HG03571 (cell line): ENCODE results near the gene CTNND2.
"Not testable (repeated sequence)": the region's sequence is repeated elsewhere in the genome, so short reads cannot be mapped to it uniquely, and the experiment has no call there.

Experiments used
- ATAC-seq: cut with Tn5 transposase; IDR thresholded peaks from one replicate; pipeline ENCODE4 v1.9.1; 2021; ENCODE audit not compliant: unreplicated experiment

CTNND2 gene

DNA sequence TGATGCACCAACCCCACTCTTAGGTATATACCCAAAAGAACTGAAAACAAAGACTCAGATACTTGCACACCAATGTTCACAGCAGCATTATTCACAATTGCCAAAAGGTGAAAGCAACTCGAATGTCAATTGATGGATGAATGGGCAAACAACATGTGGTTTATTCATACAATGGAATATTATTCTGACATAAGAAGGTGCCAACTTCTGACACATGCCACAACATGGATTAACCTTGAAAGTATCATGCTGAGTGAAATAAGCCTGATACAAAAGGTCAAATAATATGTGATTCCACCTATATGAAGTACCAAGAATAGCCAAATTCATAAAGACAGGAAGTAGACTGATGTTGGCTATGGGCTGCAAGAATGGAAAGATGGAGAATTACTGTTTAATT is 35.0 kb downstream of the CTNND2 start:
- ATAC-seq, result no peak

DNA sequence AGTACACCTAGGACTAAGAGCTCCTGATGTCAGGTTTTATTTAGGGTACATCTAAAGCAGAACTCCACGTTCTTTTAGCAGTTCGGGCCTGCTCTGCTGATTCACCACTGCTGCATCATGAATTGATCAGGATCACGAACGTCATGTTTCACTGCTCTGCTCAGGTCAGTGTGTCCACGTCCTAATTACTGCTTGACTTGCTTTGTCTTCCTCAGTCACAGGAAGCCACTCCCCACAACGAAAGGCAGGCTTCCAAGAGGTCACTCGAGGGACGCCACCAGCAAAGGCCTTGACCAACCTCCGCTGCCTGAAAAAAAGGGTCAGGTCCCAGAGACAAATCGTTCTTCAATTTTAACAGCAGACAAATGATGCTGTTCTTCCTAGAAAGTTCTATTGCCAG is 40.3 kb downstream of the CTNND2 start:
- ATAC-seq, result no peak

GRCh38 chr5:11857391-11857790 is 46.9 kb downstream of the CTNND2 start:
- ATAC-seq, result no peak

DNA sequence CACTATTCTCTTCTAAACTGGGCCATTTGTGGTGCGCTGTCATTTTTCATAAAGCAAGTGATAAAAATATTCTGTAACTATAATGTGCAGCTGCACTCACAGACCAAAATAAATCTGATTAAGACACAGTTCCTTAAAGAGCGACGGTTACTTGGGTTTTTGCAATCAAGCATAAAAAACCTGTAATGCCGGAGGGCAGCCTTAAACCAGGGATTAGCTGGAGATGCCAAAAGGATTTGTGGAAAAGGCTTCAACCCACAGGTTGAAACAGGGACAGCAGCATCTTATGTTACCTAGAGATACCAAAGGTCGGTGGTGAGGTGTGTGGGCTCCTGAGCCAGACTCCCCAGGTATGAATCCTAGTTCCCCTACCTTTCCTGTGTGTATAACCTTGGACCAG is 49.3 kb downstream of the CTNND2 start:
- no peak for ATAC-seq

GRCh38 chr5:11853796-11854195 is 50.5 kb downstream of the CTNND2 start:
- ATAC-seq, result no peak

DNA sequence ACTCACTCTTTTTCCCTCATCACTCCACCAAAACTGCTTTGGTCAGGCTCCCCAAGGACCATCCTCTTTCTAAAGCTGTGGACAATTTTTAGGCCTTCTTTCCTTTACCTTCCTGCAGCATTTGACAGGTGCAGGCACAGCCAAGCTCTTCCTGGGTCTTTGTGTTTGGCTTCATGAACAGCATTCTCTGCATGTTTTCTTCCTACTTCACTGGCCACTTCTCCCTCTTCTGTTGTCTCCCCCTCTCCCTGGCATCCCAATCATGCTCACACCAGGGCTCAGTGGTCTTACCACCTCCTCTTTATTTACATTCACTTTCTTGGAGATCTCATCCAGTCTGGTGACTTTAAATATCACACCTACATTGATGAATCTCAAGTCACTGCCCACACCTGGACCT is 51.1 kb downstream of the CTNND2 start:
- ATAC-seq, result no peak

- no peak for ATAC-seq
These were observed 51.5 kb downstream of the CTNND2 start for GRCh38 chr5:11852717-11853087.

GRCh38 chr5:11851965-11852716 is 52.1 kb downstream of the CTNND2 start:
- ATAC-seq, result no peak

GRCh38 chr5:11851416-11851815 is 52.8 kb downstream of the CTNND2 start:
- ATAC-seq, result no peak

GRCh38 chr5:11828566-11828965 is 75.7 kb downstream of the CTNND2 start:
- not testable (repeated sequence) for ATAC-seq

DNA sequence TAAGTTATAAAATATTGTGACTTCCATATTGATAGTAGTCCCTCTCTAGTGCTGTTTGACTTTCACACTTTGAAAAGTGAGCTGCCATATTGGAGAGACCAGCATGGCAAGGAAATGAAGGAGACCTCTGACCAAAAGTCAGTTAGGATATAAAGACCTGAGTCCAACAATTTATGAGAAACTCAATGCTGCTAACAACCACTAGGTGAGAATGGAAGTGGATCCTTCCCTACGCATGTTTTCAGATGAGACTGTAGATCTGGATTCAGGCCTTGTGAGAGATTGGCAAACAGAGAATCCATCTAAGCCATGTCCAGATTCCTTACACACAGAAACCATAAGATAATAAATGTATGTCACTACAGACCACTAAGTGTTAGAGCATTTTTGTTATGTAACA is 81.6 kb downstream of the CTNND2 start:
- no peak for ATAC-seq

GRCh38 chr5:11815916-11816315 is 88.3 kb downstream of the CTNND2 start:
- no peak for ATAC-seq

DNA sequence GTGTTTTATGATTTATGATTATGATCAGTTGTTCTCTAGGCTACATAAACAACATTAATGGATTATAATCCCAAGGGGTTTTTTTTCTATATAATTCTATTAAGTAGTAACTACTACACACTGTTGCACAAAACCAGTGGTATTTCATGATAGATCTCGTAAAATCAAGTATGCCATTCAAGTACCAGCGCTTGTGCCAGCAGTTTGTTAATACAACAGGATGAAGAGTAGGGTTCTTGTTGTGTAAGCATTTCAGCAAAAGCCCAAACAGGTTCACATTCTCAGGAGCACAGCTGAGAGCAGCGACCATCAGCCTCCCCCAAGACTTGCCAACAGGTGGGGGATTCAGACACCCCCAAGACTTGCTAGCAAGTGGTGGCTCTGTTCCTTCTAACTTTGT is 88.8 kb downstream of the CTNND2 start:
- no peak for ATAC-seq

DNA sequence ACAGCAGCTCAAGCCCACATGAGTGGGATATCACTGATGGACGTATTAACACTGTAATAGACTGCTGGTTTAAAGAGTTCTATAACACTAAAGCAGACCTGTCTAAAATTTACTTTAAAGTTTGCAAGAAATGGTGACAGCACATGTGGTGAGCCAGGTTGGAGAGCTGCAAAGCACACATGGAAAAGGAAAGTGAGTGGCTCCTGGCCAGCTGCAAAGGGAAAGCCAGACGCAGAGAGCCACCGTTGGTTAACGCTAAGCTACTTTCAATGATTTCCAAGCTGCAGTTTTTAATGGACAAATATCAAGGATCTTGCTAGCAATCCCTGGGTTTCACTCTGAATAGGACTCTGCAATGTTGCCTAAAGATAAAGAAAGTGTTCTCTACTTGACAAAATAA is 89.9 kb downstream of the CTNND2 start:
- ATAC-seq, result no peak

- ATAC-seq, result no peak
These were observed 94.8 kb downstream of the CTNND2 start for GRCh38 chr5:11809407-11809806.

DNA sequence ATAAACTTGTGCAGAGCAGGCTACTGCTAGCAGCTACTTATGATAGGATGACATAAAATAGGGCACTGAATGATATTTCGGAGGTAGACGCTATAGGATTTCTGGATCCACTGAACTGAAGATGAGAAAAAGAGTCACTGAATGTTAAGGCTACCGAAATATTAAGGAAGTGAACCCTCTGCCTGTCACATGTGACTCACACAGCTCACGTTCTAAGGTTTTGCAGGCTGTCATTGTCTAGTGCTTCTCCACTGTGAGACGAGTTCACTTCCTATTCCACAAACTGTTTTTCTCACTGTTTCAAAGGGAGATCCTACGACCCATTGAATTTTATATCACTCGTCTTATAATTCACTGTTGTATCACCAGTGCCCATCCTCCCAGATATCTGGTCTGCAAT is 100.8 kb downstream of the CTNND2 start:
- no peak for ATAC-seq

- no peak for ATAC-seq
These were observed 103.2 kb downstream of the CTNND2 start for GRCh38 chr5:11801061-11801460.

- ATAC-seq, result no peak
These were observed 107.1 kb downstream of the CTNND2 start for GRCh38 chr5:11797132-11797531.

DNA sequence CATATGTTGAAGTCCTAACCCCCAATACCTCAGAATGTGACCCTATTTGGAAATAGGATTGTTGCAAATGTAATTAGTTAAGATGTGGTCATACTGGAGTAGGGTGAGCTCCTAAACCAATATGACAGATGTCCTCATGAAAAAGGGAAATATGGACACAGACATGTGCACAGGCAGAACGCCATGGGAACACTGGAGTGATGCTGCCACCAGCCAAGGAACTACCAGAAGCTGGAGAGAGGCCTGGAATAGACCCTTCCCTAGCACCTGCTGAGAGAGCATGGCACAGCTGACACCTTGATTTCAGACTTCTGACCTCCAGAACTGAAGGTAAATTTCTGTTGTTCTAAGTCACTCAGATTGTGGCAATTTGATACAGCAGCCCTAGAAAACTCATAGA is 110.8 kb downstream of the CTNND2 start:
- no peak for ATAC-seq

GRCh38 chr5:11792621-11793020 is 111.6 kb downstream of the CTNND2 start:
- ATAC-seq, result no peak

DNA sequence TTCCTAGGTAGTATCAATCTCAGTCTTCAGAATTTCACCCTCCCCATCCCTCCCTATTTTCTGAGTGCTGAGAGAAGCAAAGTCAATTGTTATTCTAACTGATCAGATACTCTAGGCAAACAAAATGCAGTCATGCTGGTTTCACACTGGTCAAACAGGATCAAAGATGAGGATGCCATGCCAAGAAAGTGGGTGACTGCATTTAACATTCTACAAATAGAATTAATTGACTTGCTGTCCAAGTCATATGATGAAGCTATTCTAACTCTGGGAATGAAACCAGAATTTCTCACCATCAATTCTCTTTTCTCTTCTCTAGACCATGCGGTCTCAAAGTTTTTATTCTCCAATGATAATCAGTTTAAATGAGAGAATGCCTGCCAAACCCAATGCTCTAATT is 112.5 kb downstream of the CTNND2 start:
- no peak for ATAC-seq

DNA sequence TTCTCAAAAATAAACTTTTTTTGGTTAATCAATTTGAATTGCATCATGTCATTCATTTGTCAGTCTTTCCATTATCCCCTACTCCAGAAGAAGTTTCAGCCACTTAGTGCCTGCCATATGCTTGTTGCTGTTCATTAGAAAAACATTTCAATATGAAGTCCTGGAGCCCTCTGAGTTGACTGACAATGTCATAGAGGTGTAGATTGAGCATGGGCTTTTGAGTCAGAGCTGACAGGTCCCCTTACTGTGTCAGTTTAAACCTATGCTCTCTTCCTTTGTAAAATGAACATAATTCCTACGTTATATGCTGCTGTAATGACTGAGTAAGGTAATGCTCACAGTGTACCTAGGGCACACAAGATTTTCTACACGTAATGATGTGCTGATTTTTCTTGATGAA is 114.0 kb downstream of the CTNND2 start:
- ATAC-seq, result no peak

DNA sequence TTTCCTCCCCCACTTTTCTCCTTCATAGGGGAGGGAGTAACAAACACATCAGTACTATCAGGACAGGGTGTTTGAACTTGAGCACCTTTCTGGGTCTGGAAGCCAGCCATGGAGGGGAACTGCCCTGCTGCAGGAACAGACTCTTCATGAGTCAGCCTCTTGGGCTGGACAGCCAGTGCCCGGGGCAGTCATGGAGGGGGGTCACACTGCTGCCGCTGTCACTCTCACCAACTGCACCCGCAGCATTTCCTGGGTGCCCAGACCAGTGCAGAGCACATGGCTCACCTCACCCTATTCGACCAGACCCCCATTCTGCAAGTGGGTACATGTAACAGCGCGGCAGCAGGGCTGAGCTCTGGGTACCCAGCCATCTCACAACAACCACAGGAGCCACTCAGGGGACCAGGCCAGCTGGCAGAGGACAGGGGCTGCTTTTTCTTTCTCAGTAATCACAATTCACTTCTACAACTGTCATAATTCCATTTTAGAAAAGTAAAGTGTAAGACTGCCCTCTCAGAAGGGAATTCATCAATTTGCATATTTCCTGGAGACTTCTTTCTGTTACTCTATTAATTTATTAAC is 118.4 kb downstream of the CTNND2 start:
- ATAC-seq, result no peak
